GM21381 (cell line): Measurements from ENCODE around the gene UNC5CL.
"Not testable (repeated sequence)": the region's sequence is repeated elsewhere in the genome, so short reads cannot be mapped to it uniquely, and the experiment has no call there.

Experiments
- ATAC-seq: cut with Tn5 transposase; IDR thresholded peaks from one replicate; pipeline ENCODE4 v1.9.1; 2021; ENCODE audit warnings: mild to moderate bottlenecking, moderate library complexity; ENCODE audit not compliant: unreplicated experiment

The UNC5CL gene

GRCh38 chr6:41011673-41012072 lies 27.3 kb downstream of the UNC5CL start:
- ATAC-seq, result no peak

GRCh38 chr6:41009669-41010068 lies 29.4 kb downstream of the UNC5CL start:
- ATAC-seq, result no peak

- ATAC-seq, result no peak
Measured at GRCh38 chr6:41008011-41008410, 31.0 kb downstream of the UNC5CL start.

GRCh38 chr6:41006980-41007379 lies 32.0 kb downstream of the UNC5CL start:
- ATAC-seq, result not testable (repeated sequence)

- peak; percentile 61 for ATAC-seq
Measured at GRCh38 chr6:41006217-41006616, 32.8 kb downstream of the UNC5CL start.

GRCh38 chr6:41002168-41002567 lies 36.9 kb downstream of the UNC5CL start:
- ATAC-seq, result no peak

GRCh38 chr6:41000248-41000647 lies 38.8 kb downstream of the UNC5CL start:
- ATAC-seq, result no peak

GRCh38 chr6:40999569-40999968 lies 39.5 kb downstream of the UNC5CL start:
- ATAC-seq, result no peak

- ATAC-seq, result no peak
Measured at GRCh38 chr6:40998661-40999060, 40.4 kb downstream of the UNC5CL start.

- ATAC-seq, result no peak
Measured at GRCh38 chr6:40997234-40997957, 41.6 kb downstream of the UNC5CL start.

- ATAC-seq, result no peak
Measured at GRCh38 chr6:40996591-40997233, 42.3 kb downstream of the UNC5CL start.

- no peak for ATAC-seq
Measured at GRCh38 chr6:40992746-40993145, 46.3 kb downstream of the UNC5CL start.

GRCh38 chr6:40990301-40990700 lies 48.7 kb downstream of the UNC5CL start:
- ATAC-seq, result no peak

- ATAC-seq, result no peak
Measured at GRCh38 chr6:40989204-40990169, 49.5 kb downstream of the UNC5CL start.

GRCh38 chr6:40988634-40989033 lies 50.4 kb downstream of the UNC5CL start:
- ATAC-seq, result no peak

GRCh38 chr6:40986921-40987819 lies 51.9 kb downstream of the UNC5CL start:
- no peak for ATAC-seq

GRCh38 chr6:40986364-40986763 lies 52.7 kb downstream of the UNC5CL start:
- no peak for ATAC-seq

GRCh38 chr6:40983752-40984151 lies 55.3 kb downstream of the UNC5CL start:
- ATAC-seq, result no peak

GRCh38 chr6:40982917-40983316 lies 56.1 kb downstream of the UNC5CL start:
- no peak for ATAC-seq

GRCh38 chr6:40978687-40979289 lies 60.2 kb downstream of the UNC5CL start:
- no peak for ATAC-seq
